Measurements from ENCODE around the gene SLC12A3.

SLC12A3 gene, protein sequence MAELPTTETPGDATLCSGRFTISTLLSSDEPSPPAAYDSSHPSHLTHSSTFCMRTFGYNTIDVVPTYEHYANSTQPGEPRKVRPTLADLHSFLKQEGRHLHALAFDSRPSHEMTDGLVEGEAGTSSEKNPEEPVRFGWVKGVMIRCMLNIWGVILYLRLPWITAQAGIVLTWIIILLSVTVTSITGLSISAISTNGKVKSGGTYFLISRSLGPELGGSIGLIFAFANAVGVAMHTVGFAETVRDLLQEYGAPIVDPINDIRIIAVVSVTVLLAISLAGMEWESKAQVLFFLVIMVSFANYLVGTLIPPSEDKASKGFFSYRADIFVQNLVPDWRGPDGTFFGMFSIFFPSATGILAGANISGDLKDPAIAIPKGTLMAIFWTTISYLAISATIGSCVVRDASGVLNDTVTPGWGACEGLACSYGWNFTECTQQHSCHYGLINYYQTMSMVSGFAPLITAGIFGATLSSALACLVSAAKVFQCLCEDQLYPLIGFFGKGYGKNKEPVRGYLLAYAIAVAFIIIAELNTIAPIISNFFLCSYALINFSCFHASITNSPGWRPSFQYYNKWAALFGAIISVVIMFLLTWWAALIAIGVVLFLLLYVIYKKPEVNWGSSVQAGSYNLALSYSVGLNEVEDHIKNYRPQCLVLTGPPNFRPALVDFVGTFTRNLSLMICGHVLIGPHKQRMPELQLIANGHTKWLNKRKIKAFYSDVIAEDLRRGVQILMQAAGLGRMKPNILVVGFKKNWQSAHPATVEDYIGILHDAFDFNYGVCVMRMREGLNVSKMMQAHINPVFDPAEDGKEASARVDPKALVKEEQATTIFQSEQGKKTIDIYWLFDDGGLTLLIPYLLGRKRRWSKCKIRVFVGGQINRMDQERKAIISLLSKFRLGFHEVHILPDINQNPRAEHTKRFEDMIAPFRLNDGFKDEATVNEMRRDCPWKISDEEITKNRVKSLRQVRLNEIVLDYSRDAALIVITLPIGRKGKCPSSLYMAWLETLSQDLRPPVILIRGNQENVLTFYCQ

DNA sequence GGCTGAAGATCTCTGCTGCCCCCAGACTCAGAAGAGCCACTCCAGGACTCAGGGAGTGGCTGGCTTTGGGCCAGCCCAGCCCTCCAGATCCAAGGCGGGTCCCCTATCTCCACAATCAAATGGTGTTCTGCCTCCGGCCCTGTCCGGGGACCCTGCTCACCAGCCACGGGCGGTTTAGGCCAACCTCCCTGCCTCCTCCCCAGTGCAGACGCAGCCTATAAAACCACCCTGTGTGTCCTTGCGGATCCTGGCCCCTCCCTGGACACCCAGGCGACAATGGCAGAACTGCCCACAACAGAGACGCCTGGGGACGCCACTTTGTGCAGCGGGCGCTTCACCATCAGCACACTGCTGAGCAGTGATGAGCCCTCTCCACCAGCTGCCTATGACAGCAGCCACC lies at the start of gene SLC12A3:
TSS of gene SLC12A3 (plus strand) at position 248 of the 400 bp plus-strand sequence. CDS start at position 277, 29 bp downstream.
- H3K4me3 ChIP-seq (ENCODE audit: low read depth, low read length), result no peak within 1 kb of the TSS
- no peaks in the 10 kb centered on the region for H3K27me3 ChIP-seq (ENCODE audit: control insufficient read depth, insufficient read depth, low read length)
- no peak within 1 kb of the TSS for H3K9ac ChIP-seq (ENCODE audit: low read depth, low read length)
- no peaks in the 10 kb centered on the region for H3K36me3 ChIP-seq (ENCODE audit: control insufficient read depth, insufficient read depth, low read length)
- H3K9me3 ChIP-seq (ENCODE audit: control insufficient read depth, insufficient read depth, low read length), result no peaks in the 10 kb centered on the region
- no peaks in the 10 kb centered on the region for H3K4me1 ChIP-seq (ENCODE audit: control insufficient read depth, insufficient read depth, low read length)

GRCh38 chr16:56815721-56816120 lies 49.3 kb upstream of the SLC12A3 start:
- no peak overlapping the region for H3K4me3 ChIP-seq (ENCODE audit: low read depth, low read length)
- no peak overlapping the region for H3K9ac ChIP-seq (ENCODE audit: low read depth, low read length)
- H3K36me3 ChIP-seq (ENCODE audit: control insufficient read depth, insufficient read depth, low read length), result peaks cover 6% of the 10 kb centered on the region
- H3K27me3 ChIP-seq (ENCODE audit: control insufficient read depth, insufficient read depth, low read length), result no peaks in the 10 kb centered on the region
- no peaks in the 10 kb centered on the region for H3K4me1 ChIP-seq (ENCODE audit: control insufficient read depth, insufficient read depth, low read length)
- no peaks in the 10 kb centered on the region for H3K9me3 ChIP-seq (ENCODE audit: control insufficient read depth, insufficient read depth, low read length)

GRCh38 chr16:56817056-56817455 lies 48.0 kb upstream of the SLC12A3 start:
- Histone ChIP-seq H3K9me3 (ENCODE audit: control insufficient read depth, insufficient read depth, low read length) (no peaks in the 10 kb centered on the region), H3K4me3 (ENCODE audit: low read depth, low read length) (no peak overlapping the region), H3K9ac (ENCODE audit: low read depth, low read length) (no peak overlapping the region), H3K36me3 (ENCODE audit: control insufficient read depth, insufficient read depth, low read length) (peaks cover 11% of the 10 kb centered on the region), H3K4me1 (ENCODE audit: control insufficient read depth, insufficient read depth, low read length) (no peaks in the 10 kb centered on the region), H3K27me3 (ENCODE audit: control insufficient read depth, insufficient read depth, low read length) (no peaks in the 10 kb centered on the region)

DNA sequence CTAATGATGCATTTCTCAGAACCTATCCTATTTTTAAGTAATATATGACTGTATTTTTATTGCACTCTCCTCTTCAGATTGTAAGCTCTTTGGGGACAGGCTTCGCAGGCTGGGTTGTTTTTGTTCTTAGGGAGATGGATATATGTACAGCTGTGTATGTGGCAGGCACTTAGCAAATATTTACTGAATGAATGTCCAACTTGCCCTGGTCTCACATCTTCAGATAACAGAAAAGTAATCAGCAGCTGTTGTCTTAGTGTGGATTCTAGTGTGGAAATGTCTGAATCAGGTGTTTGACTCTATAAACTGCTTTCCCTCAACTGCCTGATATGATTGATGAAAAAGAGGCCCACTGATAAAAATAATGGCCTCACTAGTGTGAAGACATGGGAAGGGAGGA lies 47.1 kb upstream of the SLC12A3 start:
- H3K36me3 ChIP-seq (ENCODE audit: control insufficient read depth, insufficient read depth, low read length), result peaks cover 11% of the 10 kb centered on the region
- H3K27me3 ChIP-seq (ENCODE audit: control insufficient read depth, insufficient read depth, low read length), result no peaks in the 10 kb centered on the region
- H3K9ac ChIP-seq (ENCODE audit: low read depth, low read length), result no peak overlapping the region
- no peak overlapping the region for H3K4me3 ChIP-seq (ENCODE audit: low read depth, low read length)
- H3K9me3 ChIP-seq (ENCODE audit: control insufficient read depth, insufficient read depth, low read length), result no peaks in the 10 kb centered on the region
- H3K4me1 ChIP-seq (ENCODE audit: control insufficient read depth, insufficient read depth, low read length), result no peaks in the 10 kb centered on the region

GRCh38 chr16:56823081-56823733 lies 41.8 kb upstream of the SLC12A3 start:
- Histone ChIP-seq H3K36me3 (ENCODE audit: control insufficient read depth, insufficient read depth, low read length) (peaks cover 16% of the 10 kb centered on the region), H3K4me1 (ENCODE audit: control insufficient read depth, insufficient read depth, low read length) (peaks cover 7% of the 10 kb centered on the region), H3K27me3 (ENCODE audit: control insufficient read depth, insufficient read depth, low read length) (no peaks in the 10 kb centered on the region), H3K4me3 (ENCODE audit: low read depth, low read length) (no peak overlapping the region), H3K9me3 (ENCODE audit: control insufficient read depth, insufficient read depth, low read length) (no peaks in the 10 kb centered on the region), H3K9ac (ENCODE audit: low read depth, low read length) (no peak overlapping the region)

DNA sequence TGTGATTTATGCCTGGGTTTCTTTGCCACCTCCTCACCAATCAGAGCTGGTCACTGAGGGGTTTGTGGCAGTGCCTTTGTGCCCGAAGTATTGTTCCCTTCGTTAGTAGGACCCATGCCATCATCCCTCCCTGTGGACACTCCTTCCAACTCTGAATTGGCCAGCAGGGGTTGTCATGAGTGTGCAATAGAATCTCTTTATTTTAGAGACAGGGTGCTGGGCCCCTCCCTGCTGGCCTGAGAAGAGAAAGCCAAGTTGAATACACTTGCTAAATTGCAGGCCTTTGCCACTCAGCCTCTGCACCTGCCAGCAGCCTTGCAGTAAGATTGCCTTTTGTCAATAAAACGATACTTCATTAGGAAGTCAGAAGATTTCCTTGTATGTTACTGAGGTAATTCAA lies 40.7 kb upstream of the SLC12A3 start:
- peaks cover 14% of the 10 kb centered on the region for H3K36me3 ChIP-seq (ENCODE audit: control insufficient read depth, insufficient read depth, low read length)

GRCh38 chr16:56824804-56825203 lies 40.2 kb upstream of the SLC12A3 start:
- Histone ChIP-seq H3K36me3 (ENCODE audit: control insufficient read depth, insufficient read depth, low read length) (peaks cover 14% of the 10 kb centered on the region), H3K9ac (ENCODE audit: low read depth, low read length) (no peak overlapping the region), H3K27me3 (ENCODE audit: control insufficient read depth, insufficient read depth, low read length) (no peaks in the 10 kb centered on the region), H3K4me1 (ENCODE audit: control insufficient read depth, insufficient read depth, low read length) (peaks cover 7% of the 10 kb centered on the region), H3K4me3 (ENCODE audit: low read depth, low read length) (no peak overlapping the region), H3K9me3 (ENCODE audit: control insufficient read depth, insufficient read depth, low read length) (no peaks in the 10 kb centered on the region)

More for the DNA sequence above, 40.7 kb upstream of the SLC12A3 start:
- Histone ChIP-seq H3K4me3 (ENCODE audit: low read depth, low read length) (no peak overlapping the region), H3K9me3 (ENCODE audit: control insufficient read depth, insufficient read depth, low read length) (no peaks in the 10 kb centered on the region), H3K9ac (ENCODE audit: low read depth, low read length) (no peak overlapping the region), H3K4me1 (ENCODE audit: control insufficient read depth, insufficient read depth, low read length) (peaks cover 7% of the 10 kb centered on the region), H3K27me3 (ENCODE audit: control insufficient read depth, insufficient read depth, low read length) (no peaks in the 10 kb centered on the region)

DNA sequence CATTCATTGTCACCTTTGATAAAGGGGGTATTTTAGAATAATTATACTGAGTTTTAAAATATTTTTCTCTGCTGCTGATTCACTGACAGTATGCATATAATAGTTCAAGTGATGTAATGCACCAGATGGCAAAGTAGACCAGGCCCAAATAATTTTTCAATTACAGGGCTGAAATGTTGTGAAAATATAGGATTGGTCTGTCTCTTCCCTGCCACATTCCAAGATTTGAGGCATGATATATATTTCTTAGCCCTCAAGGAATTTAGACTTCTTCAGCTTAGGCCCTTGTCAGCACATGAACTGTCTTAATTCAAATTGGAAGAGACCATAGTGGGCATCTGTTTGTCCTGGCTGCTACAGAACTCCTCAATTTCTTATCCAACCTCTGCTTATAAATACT lies 39.2 kb upstream of the SLC12A3 start:
- H3K27me3 ChIP-seq (ENCODE audit: control insufficient read depth, insufficient read depth, low read length), result no peaks in the 10 kb centered on the region
- H3K36me3 ChIP-seq (ENCODE audit: control insufficient read depth, insufficient read depth, low read length), result peaks cover 10% of the 10 kb centered on the region
- H3K4me3 ChIP-seq (ENCODE audit: low read depth, low read length), result no peak overlapping the region
- H3K9ac ChIP-seq (ENCODE audit: low read depth, low read length), result no peak overlapping the region
- peaks cover 7% of the 10 kb centered on the region for H3K4me1 ChIP-seq (ENCODE audit: control insufficient read depth, insufficient read depth, low read length)
- H3K9me3 ChIP-seq (ENCODE audit: control insufficient read depth, insufficient read depth, low read length), result no peaks in the 10 kb centered on the region

DNA sequence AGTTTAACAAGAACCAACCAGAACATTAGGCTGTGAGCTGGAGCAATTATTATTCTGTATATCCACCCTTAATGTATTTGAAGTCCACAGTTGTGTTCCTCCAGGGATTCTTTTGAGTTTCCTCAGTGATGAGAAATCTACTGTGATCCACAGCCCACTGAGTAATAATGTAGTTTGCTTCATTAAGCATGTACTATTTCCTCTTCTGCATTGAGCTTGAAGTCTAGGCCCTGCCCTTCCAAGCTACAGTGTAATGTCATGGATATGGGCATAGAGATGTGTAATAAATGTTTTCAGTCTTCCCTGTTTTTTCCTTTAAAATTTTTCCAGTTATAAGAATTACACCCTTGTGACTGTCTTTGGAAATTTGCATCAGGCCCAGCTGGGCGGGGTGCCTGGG lies 36.4 kb upstream of the SLC12A3 start:
- no peaks in the 10 kb centered on the region for H3K9me3 ChIP-seq (ENCODE audit: control insufficient read depth, insufficient read depth, low read length)
- no peak overlapping the region for H3K4me3 ChIP-seq (ENCODE audit: low read depth, low read length)
- peaks cover 20% of the 10 kb centered on the region for H3K36me3 ChIP-seq (ENCODE audit: control insufficient read depth, insufficient read depth, low read length)
- no peaks in the 10 kb centered on the region for H3K27me3 ChIP-seq (ENCODE audit: control insufficient read depth, insufficient read depth, low read length)
- H3K9ac ChIP-seq (ENCODE audit: low read depth, low read length), result no peak overlapping the region
- H3K4me1 ChIP-seq (ENCODE audit: control insufficient read depth, insufficient read depth, low read length), result peaks cover 5% of the 10 kb centered on the region

DNA sequence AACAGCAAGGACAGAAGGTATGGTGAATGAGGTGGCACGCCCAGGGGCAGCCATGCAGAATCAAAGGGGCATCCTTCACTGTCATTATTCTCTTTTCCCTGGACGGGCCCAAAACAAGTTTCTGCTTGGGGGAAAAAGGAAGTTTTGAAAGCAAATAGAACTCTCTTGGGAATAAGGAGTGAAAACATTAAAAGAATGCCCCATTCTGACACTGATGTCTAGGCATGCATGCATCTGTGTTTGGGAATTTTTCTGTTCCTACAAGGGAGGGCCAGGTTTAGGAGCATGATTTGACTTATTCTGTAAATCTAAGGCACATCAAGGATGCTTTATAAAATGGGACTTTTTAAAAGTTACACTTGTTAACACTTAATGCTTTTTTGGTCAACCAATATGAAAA lies 34.3 kb upstream of the SLC12A3 start:
- H3K4me1 ChIP-seq (ENCODE audit: control insufficient read depth, insufficient read depth, low read length), result no peaks in the 10 kb centered on the region
- no peak overlapping the region for H3K4me3 ChIP-seq (ENCODE audit: low read depth, low read length)
- H3K36me3 ChIP-seq (ENCODE audit: control insufficient read depth, insufficient read depth, low read length), result peaks cover 31% of the 10 kb centered on the region
- H3K27me3 ChIP-seq (ENCODE audit: control insufficient read depth, insufficient read depth, low read length), result no peaks in the 10 kb centered on the region
- no peaks in the 10 kb centered on the region for H3K9me3 ChIP-seq (ENCODE audit: control insufficient read depth, insufficient read depth, low read length)
- H3K9ac ChIP-seq (ENCODE audit: low read depth, low read length), result no peak overlapping the region

DNA sequence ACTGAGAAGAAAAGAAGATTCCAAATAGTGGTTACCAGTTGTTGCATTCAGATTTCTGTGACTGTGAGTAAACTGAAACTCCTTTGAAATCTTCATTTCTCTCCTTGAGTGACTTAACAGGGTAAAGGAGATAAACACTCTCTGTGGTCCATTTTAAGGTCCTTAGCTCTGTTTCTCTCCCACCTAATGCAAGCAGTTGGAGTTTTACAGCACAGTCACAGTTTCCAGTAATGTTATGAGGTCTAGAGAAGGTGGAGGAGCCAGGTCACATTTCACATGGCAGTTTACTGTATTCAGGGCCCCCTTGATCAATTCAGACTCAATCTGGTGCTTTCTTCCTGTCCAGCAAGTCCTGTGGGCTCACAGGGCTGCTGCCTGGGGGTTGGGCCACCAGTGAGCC lies 32.2 kb upstream of the SLC12A3 start:
- no peaks in the 10 kb centered on the region for H3K4me1 ChIP-seq (ENCODE audit: control insufficient read depth, insufficient read depth, low read length)
- H3K27me3 ChIP-seq (ENCODE audit: control insufficient read depth, insufficient read depth, low read length), result no peaks in the 10 kb centered on the region
- no peak overlapping the region for H3K4me3 ChIP-seq (ENCODE audit: low read depth, low read length)
- H3K9ac ChIP-seq (ENCODE audit: low read depth, low read length), result no peak overlapping the region
- peaks cover 34% of the 10 kb centered on the region for H3K36me3 ChIP-seq (ENCODE audit: control insufficient read depth, insufficient read depth, low read length)
- H3K9me3 ChIP-seq (ENCODE audit: control insufficient read depth, insufficient read depth, low read length), result no peaks in the 10 kb centered on the region

Measured in iPS-15b (cell line).